ENCODE results near the gene FLT3. TPM values are rescaled to one million over a fixed set of nuclear protein-coding genes. Genes with fewer than 3 reads are reported as not detected.

FLT3 gene
- total and polyA plus RNA-seq, 12 donors, result 0.07 to 0.95 (median 0.16) TPM; not detected in 5

GRCh38 chr13:27971776-27972477 is 128.4 kb downstream of the FLT3 start:
- Histone ChIP-seq H3K27me3 (peaks cover 64 to 100% (median 100%) of the 10 kb centered on the region in 7 donors), H3K4me1 (peaks cover 0 to 32% (median 19%) of the 10 kb centered on the region in 9 donors), H3K27ac (no peak overlapping the region), H3K9me3 (no peaks in the 10 kb centered on the region), H3K4me3 (no peak overlapping the region), H3K36me3 (no peaks in the 10 kb centered on the region)
- intact Hi-C loops (cut with DNase I), result no loop called here
- ATAC-seq, result no peak
- WGBS, 2 donors, result 50 to 54% methylated on average over 7 of the region's 7 CpGs
- DNase-seq, result no peak
- TF ChIP-seq, protein P1, sequence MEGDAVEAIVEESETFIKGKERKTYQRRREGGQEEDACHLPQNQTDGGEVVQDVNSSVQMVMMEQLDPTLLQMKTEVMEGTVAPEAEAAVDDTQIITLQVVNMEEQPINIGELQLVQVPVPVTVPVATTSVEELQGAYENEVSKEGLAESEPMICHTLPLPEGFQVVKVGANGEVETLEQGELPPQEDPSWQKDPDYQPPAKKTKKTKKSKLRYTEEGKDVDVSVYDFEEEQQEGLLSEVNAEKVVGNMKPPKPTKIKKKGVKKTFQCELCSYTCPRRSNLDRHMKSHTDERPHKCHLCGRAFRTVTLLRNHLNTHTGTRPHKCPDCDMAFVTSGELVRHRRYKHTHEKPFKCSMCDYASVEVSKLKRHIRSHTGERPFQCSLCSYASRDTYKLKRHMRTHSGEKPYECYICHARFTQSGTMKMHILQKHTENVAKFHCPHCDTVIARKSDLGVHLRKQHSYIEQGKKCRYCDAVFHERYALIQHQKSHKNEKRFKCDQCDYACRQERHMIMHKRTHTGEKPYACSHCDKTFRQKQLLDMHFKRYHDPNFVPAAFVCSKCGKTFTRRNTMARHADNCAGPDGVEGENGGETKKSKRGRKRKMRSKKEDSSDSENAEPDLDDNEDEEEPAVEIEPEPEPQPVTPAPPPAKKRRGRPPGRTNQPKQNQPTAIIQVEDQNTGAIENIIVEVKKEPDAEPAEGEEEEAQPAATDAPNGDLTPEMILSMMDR (IDR thresholded peaks at IDR 0.05), result no peak

GRCh38 chr13:27971236-27971645 is 129.1 kb downstream of the FLT3 start:
- H3K4me1 ChIP-seq, result peaks cover 0 to 38% (median 19%) of the 10 kb centered on the region in 9 donors
- H3K27ac ChIP-seq, result no peak overlapping the region
- peaks cover 67 to 100% (median 100%) of the 10 kb centered on the region in 7 donors for H3K27me3 ChIP-seq
- no peak overlapping the region for H3K4me3 ChIP-seq
- TF ChIP-seq, protein P1 (IDR thresholded peaks at IDR 0.05), result no peak
- intact Hi-C loops (cut with DNase I), result no loop called here
- 32 to 36% methylated on average over 13 of the region's 13 CpGs for WGBS, 2 donors
- no peak for ATAC-seq
- no peaks in the 10 kb centered on the region for H3K9me3 ChIP-seq
- H3K36me3 ChIP-seq, result no peaks in the 10 kb centered on the region
- no peak for DNase-seq

DNA sequence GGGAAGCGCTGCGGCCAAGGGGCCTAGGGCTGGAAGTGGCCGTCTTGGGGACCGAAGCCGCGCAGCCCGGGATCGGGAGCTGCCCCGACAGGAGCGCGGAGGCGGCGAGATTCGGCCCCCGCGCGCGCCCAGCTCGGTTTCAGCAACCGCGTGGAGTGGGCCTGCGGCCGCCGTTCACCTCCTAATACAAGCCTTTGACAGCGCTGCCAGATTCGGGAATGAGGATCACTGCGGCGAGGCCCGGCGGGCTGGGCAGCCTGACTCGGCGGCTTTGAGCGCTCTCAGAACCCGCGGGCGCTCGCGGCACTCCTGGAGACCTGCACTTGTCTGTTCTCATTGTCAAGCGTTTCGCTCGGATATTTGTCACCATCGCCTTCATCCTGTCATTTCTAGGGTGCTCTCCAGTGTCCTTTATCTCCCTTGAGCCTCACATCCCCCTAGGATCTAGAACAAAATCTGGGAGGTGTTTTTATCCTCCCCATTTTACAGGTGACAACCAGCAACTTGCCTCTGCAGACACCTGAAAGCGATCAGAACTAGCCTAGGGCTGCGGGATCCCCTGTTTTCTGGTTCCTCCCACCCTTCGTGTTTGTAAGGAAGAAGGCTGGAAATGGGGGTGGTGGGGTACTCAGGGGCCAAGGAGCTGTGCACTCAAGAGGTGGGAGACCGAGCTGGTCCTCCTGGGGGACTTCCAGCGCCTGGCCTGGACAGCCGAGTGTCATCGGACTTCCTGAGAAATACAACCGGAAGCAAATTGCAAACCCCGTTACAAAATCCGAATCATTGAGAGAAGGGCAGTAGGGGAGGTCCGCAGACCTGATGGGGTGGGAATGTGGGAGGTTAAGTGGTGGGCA is 129.8 kb downstream of the FLT3 start:
- H3K4me1 ChIP-seq, result peaks cover 0 to 37% (median 15%) of the 10 kb centered on the region in 9 donors
- no peaks in the 10 kb centered on the region for H3K9me3 ChIP-seq
- ATAC-seq (no peak), DNase-seq (no peak)
- intact Hi-C loops (cut with DNase I), result no loop called here
- no peak overlapping the region for H3K4me3 ChIP-seq
- no peaks in the 10 kb centered on the region for H3K36me3 ChIP-seq
- H3K27me3 ChIP-seq, result peaks cover 64 to 100% (median 100%) of the 10 kb centered on the region in 7 donors
- no peak overlapping the region for H3K27ac ChIP-seq
- WGBS, 2 donors, result 3 to 5% methylated on average over 53 of the region's 53 CpGs
- TF ChIP-seq, protein P1 (IDR thresholded peaks at IDR 0.05), result no peak

DNA sequence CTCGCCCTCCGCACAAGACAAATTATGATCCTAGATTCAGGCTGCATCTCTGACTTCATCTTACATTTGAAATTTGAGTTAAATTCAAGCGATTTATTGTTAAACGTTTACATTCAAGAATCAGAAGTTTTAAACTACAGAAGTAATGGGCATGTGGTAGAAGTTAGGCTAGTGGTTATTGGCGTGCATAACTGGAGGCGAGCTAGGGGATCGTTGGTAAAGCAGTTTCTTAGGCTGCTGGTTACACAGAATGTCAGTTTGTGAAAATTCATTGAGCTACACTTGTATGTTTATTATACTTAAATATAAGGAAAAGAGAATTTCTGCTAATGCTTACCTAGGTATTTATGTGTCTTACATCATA is 130.5 kb downstream of the FLT3 start:
- 6 to 11% methylated on average over 7 of the region's 7 CpGs for whole genome bisulfite sequencing, 2 donors
- H3K27me3 ChIP-seq, result peaks cover 61 to 100% (median 100%) of the 10 kb centered on the region in 7 donors
- intact Hi-C loops (cut with DNase I), result no loop called here
- no peaks in the 10 kb centered on the region for H3K9me3 ChIP-seq
- ATAC-seq (no peak), DNase-seq (no peak)
- TF ChIP-seq, protein P1 (IDR thresholded peaks at IDR 0.05), result no peak
- peaks cover 0 to 35% (median 13%) of the 10 kb centered on the region in 9 donors for H3K4me1 ChIP-seq
- no peak overlapping the region for H3K27ac ChIP-seq
- no peaks in the 10 kb centered on the region for H3K36me3 ChIP-seq
- no peak overlapping the region for H3K4me3 ChIP-seq
